Aorta (tissue), 5 donors: ENCODE results near the gene CCDC157. TPM values are rescaled to one million over a fixed set of nuclear protein-coding genes. Genes with fewer than 3 reads are reported as not detected.
"Not testable (repeated sequence)": the region's sequence is repeated elsewhere in the genome, so short reads cannot be mapped to it uniquely, and the experiment has no call there.

ENCODE experiments used
- ATAC-seq: fragments of 200-7000 bp; cut with Tn5 transposase; one replicate; pipeline ENCODE4 v1.9.1; 2022; ENCODE audit warnings: moderate library complexity; ENCODE audit not compliant: low FRiP score
- DNase-seq, 2 donors: peaks; one replicate each; pipeline ENCODE4 v3.0.0-alpha.2; 2020
- H3K27ac ChIP-seq, 2 donors: one replicate each; pipeline ENCODE4 v1.5.1; 2013; ENCODE audit warnings: low read length in 2 of 2, mild to moderate bottlenecking in 2 of 2, moderate library complexity in 2 of 2, control low read depth in 1 of 2, inconsistent platforms in 1 of 2, low read depth in 1 of 2
- H3K27me3 ChIP-seq, 2 donors: one replicate each; pipeline ENCODE4 v1.6.1; 2013; ENCODE audit warnings: control low read depth in 1 of 2, low read length in 1 of 2, mild to moderate bottlenecking in 1 of 2, moderate library complexity in 1 of 2; ENCODE audit not compliant: insufficient read depth in 2 of 2, control insufficient read depth in 1 of 2
- H3K36me3 ChIP-seq, 2 donors: one replicate each; pipeline ENCODE4 v1.6.1; 2013; ENCODE audit warnings: control low read depth in 1 of 2, low read length in 1 of 2, mild to moderate bottlenecking in 1 of 2; ENCODE audit not compliant: insufficient read depth in 2 of 2, control insufficient read depth in 1 of 2
- H3K4me1 ChIP-seq, 2 donors: one replicate each; pipeline ENCODE4 v1.6.1; 2013; ENCODE audit warnings: low read length in 2 of 2, control low read depth in 1 of 2, mild to moderate bottlenecking in 1 of 2, moderate library complexity in 1 of 2; ENCODE audit not compliant: insufficient read depth in 2 of 2, control insufficient read depth in 1 of 2
- H3K4me3 ChIP-seq, 2 donors: one replicate each; pipeline ENCODE4 v1.5.1; 2013; ENCODE audit warnings: low read length in 2 of 2, control low read depth in 1 of 2, mild to moderate bottlenecking in 1 of 2
- H3K9me3 ChIP-seq: one replicate; pipeline ENCODE4 v1.6.1; 2013; ENCODE audit warnings: mild to moderate bottlenecking, low read length; ENCODE audit not compliant: control insufficient read depth
- WGBS, 2 donors: extraction: QIAGEN DNeasy Blood & Tissue Kit; methylation state at CpG; one replicate each; pipeline ENCODE4 v1.1.7; 2013; 5-methylcytosine and 5-hydroxymethylcytosine counted together
- intact Hi-C, 2 donors: fragments of 100-400 bp; cut with DNase I; formaldehyde crosslinking; loops; one replicate each; pipeline versions ENCODE4 v1.14.2 to v1.15.0; 2022
- polyA plus RNA-seq, 2 donors: library from polyadenylated mRNA; stranded (reverse); fragments of 200-250 nt; gene quantifications; one replicate each; pipeline ENCODE4 v1.2.3, GENCODE V29; 2013
- total RNA-seq, 2 donors: library from RNA; stranded (reverse); fragmentation: NEBNext Ultra II Directional; extraction: Animal tissue kit (Norgen Biotek cat#: 25700); gene quantifications; one replicate each; pipeline ENCODE4 v1.2.1, GENCODE V29; 2021
- donor health status: healthy with polysubstance abuse.
- donor health status: Bipolar disorder and iron deficiency.
- donor health status: DM: no; HTN: no; CAD: no.
- donor health status: DM: no; HTN: no; CAD: no.
- donor health status: DM: yes; HTN: yes; CAD: no.

CCDC157 gene
- total and polyA plus RNA-seq, 4 donors, result 0.87 to 3.6 (median 1.7) TPM

DNA sequence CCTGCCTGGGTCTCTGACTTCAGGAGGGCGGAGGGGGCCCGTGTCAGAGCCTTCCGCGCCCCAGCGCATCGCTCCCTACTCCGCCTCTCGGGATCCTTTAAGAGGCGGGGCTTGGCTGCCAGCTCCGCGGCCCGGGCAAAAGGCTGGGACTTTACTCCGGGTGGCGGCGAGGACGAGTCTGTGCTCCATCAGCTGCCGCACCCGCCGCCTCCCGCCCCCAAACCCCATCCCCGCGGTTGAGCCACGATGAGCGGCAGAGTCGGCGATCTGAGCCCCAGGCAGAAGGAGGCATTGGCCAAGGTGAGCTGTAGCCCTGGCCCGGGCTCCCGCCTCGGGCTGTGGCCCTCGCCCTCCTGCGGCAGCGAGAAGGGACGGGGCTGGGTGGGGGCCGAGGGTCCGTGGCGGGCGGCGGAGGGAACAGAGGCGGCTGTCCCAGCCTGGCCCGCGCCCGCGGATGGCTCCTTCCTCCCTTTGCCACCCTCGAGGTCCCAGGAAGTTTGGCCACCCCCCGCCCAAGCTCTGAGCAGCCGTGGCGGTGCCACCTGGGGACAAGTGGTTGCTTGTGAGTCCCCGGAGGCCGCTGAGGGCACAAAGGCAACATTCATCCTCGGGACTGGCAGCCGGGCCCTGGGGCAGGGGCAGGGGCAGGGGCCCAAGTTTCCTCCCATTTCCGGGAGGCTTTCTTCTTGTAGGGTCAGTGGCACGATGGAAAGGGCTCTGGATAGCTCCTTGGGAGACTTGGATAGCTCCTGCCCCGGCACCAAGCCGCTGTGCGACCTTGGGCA is 40.3 kb downstream of the CCDC157 start, which contains the start of gene SEC14L2:
Gene SEC14L2, plus strand, starts transcription at position 148 of the 785 bp plus-strand sequence. Its CDS starts 99 bp downstream, at position 247.
- H3K4me3 ChIP-seq, result peak within 1 kb of the TSS; percentile 49 to 80
- no peaks in the 10 kb centered on the region for H3K27me3 ChIP-seq
- whole genome bisulfite sequencing, 2 donors, result 1% methylated on average over 48 to 56 of the region's 56 CpGs
- intact Hi-C loops, result loop anchor here in 1 of 2 donors (1.0 kb wide), 1 partner anchor 26 kb away; no protein-coding TSS in a partner anchor
- DNase-seq (peak; percentile 83 to 92), ATAC-seq (peak; percentile 76)
- no peaks in the 10 kb centered on the region for H3K9me3 ChIP-seq
- H3K36me3 ChIP-seq, result no peaks in the 10 kb centered on the region
- peaks cover 0 to 2% of the 10 kb centered on the region in 2 donors for H3K4me1 ChIP-seq
- H3K27ac ChIP-seq, result no peak within 1 kb of the TSS

DNA sequence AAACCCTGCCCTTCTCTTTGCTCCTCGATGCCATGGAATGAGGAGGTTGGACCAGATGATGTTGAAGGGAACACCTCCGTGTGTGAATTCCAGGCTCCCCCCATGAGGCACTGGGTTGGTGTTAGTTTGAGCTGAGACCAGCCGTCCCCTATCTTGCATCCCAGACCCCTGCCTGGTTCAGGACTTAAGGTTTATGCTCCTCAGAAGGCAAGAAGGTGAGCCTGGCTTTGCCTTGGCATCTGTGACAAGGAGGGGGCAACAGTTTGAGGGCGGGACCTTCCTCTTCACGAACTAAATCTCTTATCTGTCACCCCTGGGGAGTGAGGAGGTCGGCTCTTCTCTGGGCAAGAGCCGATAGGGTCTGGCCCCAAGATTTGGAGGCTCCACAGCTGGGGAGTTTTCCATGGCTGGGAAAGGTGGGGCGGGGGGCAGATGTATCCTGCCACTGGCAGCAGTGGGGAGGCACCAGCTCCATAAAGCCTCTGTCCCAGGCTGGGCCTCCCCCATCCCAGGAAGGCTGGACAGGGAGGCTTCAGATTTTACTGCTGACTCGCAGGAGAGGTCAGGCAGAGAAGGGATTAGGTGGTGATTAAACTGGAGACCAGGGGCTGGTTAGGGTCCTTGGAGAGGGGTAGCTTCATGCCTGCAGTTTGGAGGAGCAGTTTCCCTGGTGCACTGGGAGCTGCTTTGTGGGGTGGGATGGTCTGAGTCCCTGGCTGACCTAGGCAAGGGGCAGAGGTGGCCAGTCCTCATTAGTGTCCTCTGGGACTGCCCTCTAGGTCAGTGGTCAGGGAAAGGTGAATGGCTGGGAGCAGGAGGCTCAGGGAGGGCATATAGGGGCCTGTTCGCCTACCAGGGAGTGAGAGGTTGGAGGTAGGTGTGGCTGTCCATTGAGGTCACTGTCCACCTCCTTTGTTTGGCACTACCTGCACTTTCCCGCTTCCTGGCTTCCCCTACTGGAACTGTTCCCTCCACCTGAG is 41.1 kb downstream of the CCDC157 start:
- H3K27me3 ChIP-seq, result no peaks in the 10 kb centered on the region
- peak; percentile 6 for ATAC-seq
- no peak for DNase-seq
- peaks cover 0 to 2% of the 10 kb centered on the region in 2 donors for H3K4me1 ChIP-seq
- H3K4me3 ChIP-seq, result peak overlapping the region in 1 of 2 donors; percentile 80
- WGBS, 2 donors, result 33 to 35% methylated on average over 11 of the region's 11 CpGs
- intact Hi-C loops, result loop anchor here in 1 of 2 donors (1.0 kb wide), 1 partner anchor 25 kb away; no protein-coding TSS in a partner anchor
- no peaks in the 10 kb centered on the region for H3K36me3 ChIP-seq
- no peak overlapping the region for H3K27ac ChIP-seq
- H3K9me3 ChIP-seq, result no peaks in the 10 kb centered on the region

DNA sequence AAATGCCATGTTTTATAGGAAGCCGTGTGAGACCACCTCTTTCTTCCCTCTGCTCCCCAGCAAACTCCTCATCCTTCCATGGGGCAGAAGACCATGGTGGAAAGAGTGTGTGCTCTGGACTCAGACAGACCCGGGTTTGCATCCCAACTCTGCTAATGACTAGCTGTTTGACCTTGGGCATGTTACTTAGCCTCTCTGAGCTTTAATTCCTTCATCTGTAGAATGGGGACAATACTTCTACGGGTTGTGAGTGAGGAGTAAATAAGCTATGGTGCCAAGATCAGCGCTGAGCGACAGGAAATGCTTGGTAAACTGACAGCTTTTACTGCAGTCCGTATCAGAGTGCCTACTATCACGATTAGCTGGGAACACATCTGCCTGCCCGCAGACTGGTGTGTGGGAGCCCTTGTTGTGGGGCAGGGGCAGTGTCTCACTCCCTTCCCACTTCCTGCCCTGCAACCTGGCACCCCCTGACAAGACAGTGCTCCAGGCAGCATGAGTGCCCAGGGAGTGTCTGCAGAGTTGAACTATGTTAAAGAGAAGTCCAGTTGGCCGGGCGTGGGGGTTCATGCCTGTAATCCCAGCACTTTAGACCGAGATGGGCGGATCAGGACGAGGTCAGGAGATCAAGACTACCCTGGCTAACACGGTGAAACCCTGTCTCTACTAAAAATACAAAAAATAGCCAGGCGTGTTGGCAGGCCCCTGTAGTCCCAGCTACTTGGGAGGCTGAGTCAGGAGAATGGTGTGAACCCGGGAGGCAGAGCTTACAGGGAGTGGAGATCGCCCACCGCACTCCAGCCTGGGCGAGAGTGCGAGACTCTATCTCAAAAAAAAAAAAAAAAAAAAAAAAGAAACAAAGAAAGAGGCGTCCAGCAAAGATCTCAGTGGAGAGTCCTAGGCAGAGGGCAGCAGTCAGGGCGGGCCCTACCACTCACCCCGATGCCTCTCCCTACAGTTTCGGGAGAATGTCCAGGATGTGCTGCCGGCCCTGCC is 42.2 kb downstream of the CCDC157 start:
- intact Hi-C loops, result no loop called here
- Histone ChIP-seq H3K4me3 (no peak overlapping the region), H3K4me1 (peaks cover 0 to 2% of the 10 kb centered on the region in 2 donors), H3K36me3 (no peaks in the 10 kb centered on the region), H3K27ac (no peak overlapping the region), H3K9me3 (no peaks in the 10 kb centered on the region), H3K27me3 (no peaks in the 10 kb centered on the region)
- DNase-seq (no peak), ATAC-seq (peak; percentile 20)
- 56 to 57% methylated on average over 23 to 25 of the region's 25 CpGs for WGBS, 2 donors

DNA sequence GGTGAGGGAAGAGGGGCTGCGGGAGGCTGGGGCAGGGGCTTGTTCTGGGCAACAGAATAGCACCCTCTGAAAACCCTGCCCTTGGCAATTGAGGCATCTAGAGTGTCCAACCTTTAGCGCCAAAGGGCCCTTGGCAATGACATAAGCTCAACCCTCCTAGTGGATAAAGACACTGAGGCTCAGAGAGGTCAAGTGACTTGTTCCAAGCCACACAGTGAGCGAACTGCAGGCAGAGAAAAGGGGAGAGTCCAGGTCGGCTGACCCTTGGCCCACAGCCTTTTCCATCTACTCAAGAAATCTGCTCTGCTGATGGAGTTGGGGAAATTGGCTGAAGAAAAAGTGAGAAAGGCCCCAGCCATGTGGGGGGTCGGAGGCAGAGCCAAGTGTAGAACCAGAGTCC is 42.9 kb downstream of the CCDC157 start:
- no peak overlapping the region for H3K27ac ChIP-seq
- intact Hi-C loops, result no loop called here
- no peak for ATAC-seq
- DNase-seq, result no peak
- no peaks in the 10 kb centered on the region for H3K36me3 ChIP-seq
- no peaks in the 10 kb centered on the region for H3K9me3 ChIP-seq
- no peak overlapping the region for H3K4me3 ChIP-seq
- H3K27me3 ChIP-seq, result no peaks in the 10 kb centered on the region
- peaks cover 0 to 2% of the 10 kb centered on the region in 2 donors for H3K4me1 ChIP-seq
- WGBS, 2 donors, result 90 to 92% methylated on average over 5 of the region's 5 CpGs

DNA sequence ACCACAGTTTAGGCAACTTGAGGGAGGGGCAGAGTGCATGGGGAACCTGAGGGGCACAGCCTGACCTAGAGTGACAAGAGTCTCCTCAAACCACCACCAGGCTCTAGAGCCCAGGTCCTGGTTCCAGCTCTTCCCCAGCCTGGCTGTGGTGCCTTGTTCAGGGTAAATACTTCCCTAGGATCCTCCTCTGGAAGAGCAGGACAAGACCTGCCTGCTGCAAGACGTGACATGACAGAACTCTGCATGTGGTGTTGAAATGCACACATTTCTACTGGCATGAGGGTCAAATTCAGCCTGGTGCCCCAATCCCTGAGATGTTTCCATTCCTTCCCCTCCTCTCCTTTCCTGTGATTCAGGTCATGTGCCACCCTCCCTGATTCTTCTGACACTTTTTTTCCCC is 43.4 kb downstream of the CCDC157 start:
- intact Hi-C loops, result no loop called here
- no peak for DNase-seq
- H3K4me1 ChIP-seq, result peaks cover 0 to 2% of the 10 kb centered on the region in 2 donors
- ATAC-seq, result no peak
- no peak overlapping the region for H3K27ac ChIP-seq
- no peaks in the 10 kb centered on the region for H3K36me3 ChIP-seq
- no peak overlapping the region for H3K4me3 ChIP-seq
- no peaks in the 10 kb centered on the region for H3K27me3 ChIP-seq
- H3K9me3 ChIP-seq, result no peaks in the 10 kb centered on the region
- 86 to 92% methylated on average over 1 of the region's 1 CpG for WGBS, 2 donors

DNA sequence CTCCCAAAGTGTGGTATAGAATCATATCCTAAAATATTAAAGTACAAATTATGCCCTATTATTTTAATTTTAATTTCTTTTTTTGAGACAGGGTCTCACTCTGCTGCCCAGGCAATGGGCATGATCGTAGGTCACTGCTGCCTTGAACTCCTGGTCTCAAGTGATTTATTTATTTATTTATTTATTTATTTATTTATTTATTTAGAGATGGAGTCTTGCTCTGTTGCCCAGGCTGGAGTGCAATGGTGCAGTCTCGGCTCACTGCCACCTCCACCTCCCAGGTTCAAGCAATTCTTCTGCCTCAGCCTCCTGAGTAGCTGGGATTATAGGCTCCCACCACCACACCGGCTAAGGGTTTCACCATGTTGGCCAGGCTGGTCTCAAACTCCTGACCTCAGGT is 44.2 kb downstream of the CCDC157 start:
- H3K9me3 ChIP-seq, H3K27me3 ChIP-seq, H3K4me1 ChIP-seq, H3K27ac ChIP-seq, H3K4me3 ChIP-seq, H3K36me3 ChIP-seq, ATAC-seq, DNase-seq, intact Hi-C loops: not testable (repeated sequence)
- 97 to 100% methylated on average over 3 of the region's 3 CpGs for WGBS, 2 donors

DNA sequence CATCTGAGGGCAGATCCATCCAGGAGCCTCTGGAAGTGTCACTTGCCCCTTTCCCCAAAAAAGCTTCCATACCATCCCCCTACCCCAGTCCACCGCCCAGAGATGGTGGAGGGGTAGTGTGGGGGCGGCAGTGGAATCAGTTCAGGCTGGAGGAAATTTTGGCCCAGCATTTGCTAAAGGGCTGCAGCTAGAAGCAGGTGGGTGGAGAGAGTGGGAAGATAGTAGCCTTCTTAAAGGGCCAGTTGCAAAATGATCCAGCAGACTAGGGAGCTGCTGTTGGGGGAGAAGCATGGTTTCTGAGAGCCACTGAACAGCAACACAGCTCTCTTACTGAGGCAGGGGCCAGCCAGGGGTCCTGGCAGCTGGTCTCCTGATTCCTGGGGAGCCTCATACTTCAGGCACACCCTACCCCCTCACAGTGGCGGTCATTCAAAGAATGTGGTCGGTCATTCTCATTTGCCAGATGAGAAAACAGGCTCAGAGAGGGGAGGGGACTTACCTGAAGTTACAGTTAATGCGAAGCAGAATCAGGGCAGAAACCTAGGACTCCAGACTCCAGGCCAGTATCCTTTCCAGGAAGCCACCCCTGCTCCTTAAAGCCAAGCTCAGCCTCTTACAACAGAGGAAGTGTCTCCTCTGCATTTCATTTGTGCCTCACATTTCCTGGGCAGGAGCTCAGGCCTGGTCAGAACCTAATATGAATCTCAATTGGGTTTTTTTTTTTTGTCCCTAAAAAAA is 45.4 kb downstream of the CCDC157 start:
- H3K4me1 ChIP-seq, result peaks cover 0 to 2% of the 10 kb centered on the region in 2 donors
- no peaks in the 10 kb centered on the region for H3K27me3 ChIP-seq
- WGBS, 2 donors, result 64% methylated on average over 5 of the region's 5 CpGs
- no peaks in the 10 kb centered on the region for H3K9me3 ChIP-seq
- H3K4me3 ChIP-seq, result no peak overlapping the region
- no peak overlapping the region for H3K27ac ChIP-seq
- intact Hi-C loops, result no loop called here
- ATAC-seq (no peak), DNase-seq (no peak)
- H3K36me3 ChIP-seq, result no peaks in the 10 kb centered on the region
